Tibial nerve (tissue), 3 donors: ENCODE data around the gene ZYG11B.

Experiments used
- CTCF ChIP-seq, 5 experiments: fragments of 200-600 bp in 3 of 5; fragments of 450-650 bp in 2 of 5; sonication (generic) in 3 of 5; IDR thresholded peaks; one replicate each; pipeline ENCODE4 v1.5.1; 2016 to 2019; ENCODE audit warnings: antibody characterized with exemption in 5 of 5, mild to moderate bottlenecking in 3 of 5, moderate library complexity in 2 of 5
- POLR2A ChIP-seq, 2 donors: fragments of 450-650 bp; IDR thresholded peaks; one replicate each; pipeline ENCODE4 v1.6.1; 2017; ENCODE audit warnings: antibody characterized with exemption in 2 of 2, mild to moderate bottlenecking in 2 of 2, moderate library complexity in 2 of 2

- TF ChIP-seq CTCF (IDR thresholded peaks at IDR 0.05) (no peak), POLR2A (IDR thresholded peaks at IDR 0.05) (no peak)
Measured at GRCh38 chr1:52771384-52771783, 45.1 kb downstream of the ZYG11B start.
